ENCODE measurements around the gene C17orf75. TPM values are rescaled to one million over a fixed set of nuclear protein-coding genes. Genes with fewer than 3 reads are reported as not detected.
"Not testable (repeated sequence)": the region's sequence is repeated elsewhere in the genome, so short reads cannot be mapped to it uniquely, and the experiment has no call there.

The C17orf75 gene
- total RNA-seq, 1 experiment from 2014 or later = 21.1 TPM

DNA sequence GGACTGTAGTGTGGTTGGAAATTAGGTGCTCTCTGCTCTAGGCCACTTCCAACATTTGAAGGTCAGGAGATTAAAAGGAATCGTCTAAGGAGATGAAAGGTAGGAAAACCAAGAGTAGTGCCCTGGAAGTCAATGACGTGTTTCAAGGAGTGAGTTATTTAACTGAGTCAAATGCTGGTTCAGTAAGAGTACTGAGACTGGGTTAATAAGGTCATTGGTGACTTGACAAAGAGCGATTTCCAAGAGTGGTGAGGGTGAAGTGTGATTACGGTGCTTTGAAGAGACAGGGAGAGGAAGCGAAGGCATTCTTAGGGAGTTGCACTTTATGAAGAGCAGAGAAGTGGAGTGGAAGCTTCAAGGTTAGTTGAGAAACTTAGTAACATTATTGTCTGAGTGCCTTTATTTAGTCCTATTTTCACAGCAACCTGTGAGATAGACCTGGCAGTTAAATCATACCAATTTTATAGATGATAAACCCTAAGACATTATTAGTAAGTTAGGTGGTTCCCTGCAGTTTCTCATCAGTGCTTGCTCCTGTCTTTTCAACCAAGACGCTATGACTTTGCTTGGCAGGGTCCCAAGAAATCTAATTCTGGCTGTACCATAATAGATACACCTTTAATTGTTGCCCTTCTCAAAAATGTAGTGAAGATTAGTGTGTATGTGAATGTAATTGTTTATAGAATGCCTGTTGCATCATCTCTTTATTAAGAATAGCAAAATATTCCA lies 13.8 kb upstream of the C17orf75 start:
- peak overlapping the region; percentile 31 for H3K4me3 Mint-ChIP-seq (ENCODE audit: low read depth, unreplicated experiment)
- H3K27ac Mint-ChIP-seq (ENCODE audit: unreplicated experiment) = peak overlapping the region; percentile 15
- BruUV-seq (replicated peaks) = no TSS peak
- H3K27me3 Mint-ChIP-seq (ENCODE audit: unreplicated experiment) = no peaks in the 10 kb centered on the region
- H3K9me3 Mint-ChIP-seq (ENCODE audit: low read depth, unreplicated experiment) = no peaks in the 10 kb centered on the region
- H3K36me3 Mint-ChIP-seq (ENCODE audit: insufficient read depth, unreplicated experiment) = peaks cover 70% of the 10 kb centered on the region
- TF ChIP-seq, protein P1, sequence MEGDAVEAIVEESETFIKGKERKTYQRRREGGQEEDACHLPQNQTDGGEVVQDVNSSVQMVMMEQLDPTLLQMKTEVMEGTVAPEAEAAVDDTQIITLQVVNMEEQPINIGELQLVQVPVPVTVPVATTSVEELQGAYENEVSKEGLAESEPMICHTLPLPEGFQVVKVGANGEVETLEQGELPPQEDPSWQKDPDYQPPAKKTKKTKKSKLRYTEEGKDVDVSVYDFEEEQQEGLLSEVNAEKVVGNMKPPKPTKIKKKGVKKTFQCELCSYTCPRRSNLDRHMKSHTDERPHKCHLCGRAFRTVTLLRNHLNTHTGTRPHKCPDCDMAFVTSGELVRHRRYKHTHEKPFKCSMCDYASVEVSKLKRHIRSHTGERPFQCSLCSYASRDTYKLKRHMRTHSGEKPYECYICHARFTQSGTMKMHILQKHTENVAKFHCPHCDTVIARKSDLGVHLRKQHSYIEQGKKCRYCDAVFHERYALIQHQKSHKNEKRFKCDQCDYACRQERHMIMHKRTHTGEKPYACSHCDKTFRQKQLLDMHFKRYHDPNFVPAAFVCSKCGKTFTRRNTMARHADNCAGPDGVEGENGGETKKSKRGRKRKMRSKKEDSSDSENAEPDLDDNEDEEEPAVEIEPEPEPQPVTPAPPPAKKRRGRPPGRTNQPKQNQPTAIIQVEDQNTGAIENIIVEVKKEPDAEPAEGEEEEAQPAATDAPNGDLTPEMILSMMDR (IDR thresholded peaks at IDR 0.05; ENCODE audit: unreplicated experiment) = no peak
- intact Hi-C loops (cut with micrococcal nuclease; ENCODE audit: unreplicated experiment) = no loop called here
- H3K4me1 Mint-ChIP-seq (ENCODE audit: low read depth, unreplicated experiment) = peaks cover 24% of the 10 kb centered on the region
- CTCF ChIA-PET = no interaction called here
- DNase-seq = no peak

DNA sequence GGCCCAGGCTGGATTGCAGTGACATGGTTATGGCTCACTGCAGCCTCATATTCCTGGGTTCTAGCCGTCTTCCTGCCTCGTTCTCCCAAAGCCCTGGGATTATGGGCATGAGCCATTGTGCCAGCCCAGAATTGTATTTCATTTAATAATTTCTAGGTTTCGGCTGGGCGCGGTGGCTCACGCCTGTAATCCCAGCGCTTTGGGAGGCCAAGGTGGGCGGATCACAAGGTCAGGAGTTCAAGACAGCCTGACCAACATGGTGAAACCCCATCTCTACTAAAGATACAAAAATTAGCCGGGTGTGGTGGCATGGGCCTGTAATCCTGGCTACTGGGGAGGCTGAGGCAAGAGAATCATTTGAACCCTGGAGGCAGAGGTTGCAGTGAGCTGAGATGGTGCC lies 10.8 kb upstream of the C17orf75 start:
- H3K27me3 Mint-ChIP-seq (ENCODE audit: unreplicated experiment); intact Hi-C loops (cut with micrococcal nuclease; ENCODE audit: unreplicated experiment); H3K9me3 Mint-ChIP-seq (ENCODE audit: low read depth, unreplicated experiment); H3K27ac Mint-ChIP-seq (ENCODE audit: unreplicated experiment); DNase-seq; CTCF ChIA-PET; BruUV-seq (replicated peaks): not testable (repeated sequence)
- Mint-ChIP-seq H3K4me3 (ENCODE audit: low read depth, unreplicated experiment) (peak overlapping the region; percentile 100), H3K4me1 (ENCODE audit: low read depth, unreplicated experiment) (peaks cover 24% of the 10 kb centered on the region), H3K36me3 (ENCODE audit: insufficient read depth, unreplicated experiment) (peaks cover 69% of the 10 kb centered on the region)

DNA sequence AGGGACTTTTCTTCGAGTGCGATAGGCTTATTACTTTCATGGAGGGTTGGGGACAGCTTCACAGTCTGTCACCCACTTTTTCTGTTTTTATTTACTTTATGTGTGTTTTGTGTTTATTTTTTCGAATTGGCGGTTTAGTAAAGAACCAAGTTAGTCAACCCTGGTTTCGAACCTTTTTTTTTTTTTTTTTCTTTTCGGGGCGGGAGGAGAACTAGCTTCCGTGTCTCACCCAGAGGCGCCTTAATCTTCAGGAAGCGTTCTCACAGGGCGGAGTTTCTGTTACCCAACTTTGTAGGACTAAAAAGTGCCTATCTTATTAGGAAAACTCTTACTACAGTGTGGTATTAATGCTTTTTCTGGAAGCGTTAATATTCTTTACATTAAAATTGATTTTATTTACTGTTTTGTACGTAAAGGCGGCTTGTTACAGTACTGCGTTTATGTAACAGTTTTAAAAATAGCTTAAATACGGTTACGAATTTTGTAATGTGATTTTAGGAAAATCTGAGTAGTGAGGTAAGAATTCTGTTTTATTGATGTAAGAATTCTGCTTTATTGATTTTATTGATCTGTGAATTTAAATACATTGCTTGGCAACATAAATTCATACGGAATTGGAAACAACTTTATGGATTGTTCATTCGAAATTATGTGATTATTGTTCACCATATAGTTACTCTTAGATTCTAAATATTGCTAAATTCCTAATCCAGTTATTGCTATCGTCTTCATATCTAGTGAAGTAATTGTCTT lies 8.9 kb upstream of the C17orf75 start:
- CTCF ChIA-PET = interaction anchor here (0.6 to 1.0 kb wide), 3 partner anchors 15 to 111 kb away, joined by 3 to 5 read pairs (median 3); partner anchors contain the start of gene PSMD11
- Mint-ChIP-seq H3K4me1 (ENCODE audit: low read depth, unreplicated experiment) (peaks cover 22% of the 10 kb centered on the region), H3K36me3 (ENCODE audit: insufficient read depth, unreplicated experiment) (peaks cover 59% of the 10 kb centered on the region), H3K4me3 (ENCODE audit: low read depth, unreplicated experiment) (peak overlapping the region; percentile 100), H3K27me3 (ENCODE audit: unreplicated experiment) (no peaks in the 10 kb centered on the region), H3K9me3 (ENCODE audit: low read depth, unreplicated experiment) (no peaks in the 10 kb centered on the region), H3K27ac (ENCODE audit: unreplicated experiment) (peak overlapping the region; percentile 100)
- no TSS peak for BruUV-seq (replicated peaks)
- TF ChIP-seq, protein P1 (IDR thresholded peaks at IDR 0.05; ENCODE audit: unreplicated experiment) = no peak
- DNase-seq = no peak
- intact Hi-C loops (cut with micrococcal nuclease; ENCODE audit: unreplicated experiment) = no loop called here

DNA sequence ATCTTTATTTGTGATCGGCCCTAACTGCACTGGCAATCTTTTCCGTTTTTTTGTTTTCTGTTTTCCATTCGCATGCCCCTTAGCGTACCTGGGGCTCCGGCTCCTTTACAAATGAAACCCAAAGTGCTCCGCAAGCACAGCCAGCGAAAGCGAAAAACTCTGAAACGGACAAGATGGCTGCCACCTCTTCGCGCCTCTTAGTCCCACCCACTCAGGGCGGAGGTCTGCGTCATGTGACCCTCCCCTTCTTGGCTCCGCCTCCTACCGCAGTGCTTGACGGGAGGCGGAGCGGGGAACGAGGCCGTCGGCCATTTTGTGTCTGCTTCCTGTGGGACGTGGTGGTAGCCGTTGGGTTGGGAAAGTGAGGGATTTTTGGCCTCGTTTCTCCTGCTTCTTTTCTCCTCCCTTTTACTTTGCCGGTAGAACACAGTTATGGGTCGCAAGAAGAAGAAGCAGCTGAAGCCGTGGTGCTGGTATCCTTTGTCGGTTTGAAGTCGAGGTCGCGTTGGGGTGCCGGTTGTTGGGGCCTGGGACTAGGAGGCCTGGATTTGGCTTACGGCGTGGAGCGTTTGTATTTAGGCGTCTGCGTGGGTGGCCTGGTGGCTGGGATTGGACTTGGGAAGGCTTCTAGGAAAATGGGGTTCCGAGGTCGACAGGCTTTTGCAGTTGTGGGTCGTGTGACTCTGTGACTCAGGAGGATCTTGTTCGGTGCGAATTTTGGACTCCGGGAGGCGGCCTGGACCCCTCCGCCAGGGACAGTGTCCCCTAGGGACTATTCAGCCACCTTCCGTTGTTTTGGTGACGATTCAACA lies 8.1 kb upstream of the C17orf75 start, which contains the start of gene ZNF207:
Gene ZNF207, plus strand, starts transcription at position 304 of the 812 bp plus-strand sequence. Its CDS starts 129 bp downstream, at position 433.
- CTCF ChIA-PET = interaction anchor here (0.6 to 1.0 kb wide), 3 partner anchors 16 to 112 kb away, joined by 3 to 5 read pairs (median 3); partner anchors contain the start of gene PSMD11
- peaks cover 51% of the 10 kb centered on the region for H3K36me3 Mint-ChIP-seq (ENCODE audit: insufficient read depth, unreplicated experiment)
- no peaks in the 10 kb centered on the region for H3K9me3 Mint-ChIP-seq (ENCODE audit: low read depth, unreplicated experiment)
- H3K27ac Mint-ChIP-seq (ENCODE audit: unreplicated experiment) = peak within 1 kb of the TSS; percentile 100
- TF ChIP-seq, protein P1 (IDR thresholded peaks at IDR 0.05; ENCODE audit: unreplicated experiment) = no peak
- H3K4me1 Mint-ChIP-seq (ENCODE audit: low read depth, unreplicated experiment) = peaks cover 14% of the 10 kb centered on the region
- TSS peak; percentile 81 for BruUV-seq (replicated peaks)
- peak; percentile 95 for DNase-seq
- no peaks in the 10 kb centered on the region for H3K27me3 Mint-ChIP-seq (ENCODE audit: unreplicated experiment)
- intact Hi-C loops (cut with micrococcal nuclease; ENCODE audit: unreplicated experiment) = no loop called here
- peak within 1 kb of the TSS; percentile 100 for H3K4me3 Mint-ChIP-seq (ENCODE audit: low read depth, unreplicated experiment)

Measured in Calu3 (cell line).